ENCODE data around the gene ACAP2. TPM values are rescaled to one million over a fixed set of nuclear protein-coding genes. Genes with fewer than 3 reads are reported as not detected.

Gene ACAP2
- total RNA-seq, 1 donor from 2014 or later: 39.0 TPM

DNA sequence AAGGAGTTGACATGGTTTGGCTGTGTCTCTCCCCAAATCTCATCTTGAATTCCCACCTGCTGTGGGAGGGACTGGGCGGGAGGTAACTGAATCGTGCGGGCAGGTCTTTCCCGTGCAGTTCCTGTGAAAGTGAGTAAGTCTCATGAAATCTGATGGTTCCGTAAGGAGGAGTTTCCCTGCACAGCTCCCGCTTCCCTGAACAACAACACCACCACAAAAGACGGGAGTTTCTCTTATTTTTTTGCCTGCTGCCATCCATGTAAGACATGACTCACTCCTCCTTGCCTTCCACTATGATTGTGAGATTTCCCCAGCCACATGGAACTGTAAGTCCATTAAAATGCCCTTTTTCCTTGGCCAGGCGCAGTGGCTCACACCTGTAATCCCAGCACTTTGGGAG lies 194.5 kb downstream of the ACAP2 start:
- Histone ChIP-seq H3K36me3 (ENCODE audit: control insufficient read depth, insufficient read depth, low read length) (no peaks in the 10 kb centered on the region), H3K4me3 (ENCODE audit: low read depth, low read length) (no peak overlapping the region), H3K27me3 (ENCODE audit: control insufficient read depth, insufficient read depth, low read length) (no peaks in the 10 kb centered on the region)
- TF ChIP-seq, protein P1, sequence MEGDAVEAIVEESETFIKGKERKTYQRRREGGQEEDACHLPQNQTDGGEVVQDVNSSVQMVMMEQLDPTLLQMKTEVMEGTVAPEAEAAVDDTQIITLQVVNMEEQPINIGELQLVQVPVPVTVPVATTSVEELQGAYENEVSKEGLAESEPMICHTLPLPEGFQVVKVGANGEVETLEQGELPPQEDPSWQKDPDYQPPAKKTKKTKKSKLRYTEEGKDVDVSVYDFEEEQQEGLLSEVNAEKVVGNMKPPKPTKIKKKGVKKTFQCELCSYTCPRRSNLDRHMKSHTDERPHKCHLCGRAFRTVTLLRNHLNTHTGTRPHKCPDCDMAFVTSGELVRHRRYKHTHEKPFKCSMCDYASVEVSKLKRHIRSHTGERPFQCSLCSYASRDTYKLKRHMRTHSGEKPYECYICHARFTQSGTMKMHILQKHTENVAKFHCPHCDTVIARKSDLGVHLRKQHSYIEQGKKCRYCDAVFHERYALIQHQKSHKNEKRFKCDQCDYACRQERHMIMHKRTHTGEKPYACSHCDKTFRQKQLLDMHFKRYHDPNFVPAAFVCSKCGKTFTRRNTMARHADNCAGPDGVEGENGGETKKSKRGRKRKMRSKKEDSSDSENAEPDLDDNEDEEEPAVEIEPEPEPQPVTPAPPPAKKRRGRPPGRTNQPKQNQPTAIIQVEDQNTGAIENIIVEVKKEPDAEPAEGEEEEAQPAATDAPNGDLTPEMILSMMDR (IDR thresholded peaks at IDR 0.05; ENCODE audit: insufficient read depth, low read length, poor library complexity, severe bottlenecking): no peak
- DNase-seq (ENCODE audit: low read depth): no peak

DNA sequence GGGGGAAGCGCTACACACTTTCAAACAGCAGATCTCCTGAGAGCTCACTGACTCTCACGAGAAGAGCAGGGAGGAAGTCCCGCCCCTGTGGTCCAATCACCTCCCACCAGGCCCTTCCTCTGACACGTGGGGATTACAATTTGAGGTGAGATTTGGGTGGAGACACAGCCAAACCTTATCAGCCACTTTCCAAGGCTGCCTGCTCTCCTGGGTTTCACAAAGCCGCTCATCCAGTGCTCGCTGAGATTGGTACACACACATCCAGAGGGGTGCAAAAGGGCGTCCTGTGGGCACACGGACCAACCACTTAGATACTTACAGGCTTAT lies 195.0 kb downstream of the ACAP2 start:
- TF ChIP-seq, protein P1 (IDR thresholded peaks at IDR 0.05; ENCODE audit: insufficient read depth, low read length, poor library complexity, severe bottlenecking): no peak
- Histone ChIP-seq H3K4me3 (ENCODE audit: low read depth, low read length) (no peak overlapping the region), H3K27me3 (ENCODE audit: control insufficient read depth, insufficient read depth, low read length) (no peaks in the 10 kb centered on the region), H3K36me3 (ENCODE audit: control insufficient read depth, insufficient read depth, low read length) (no peaks in the 10 kb centered on the region)
- no peak for DNase-seq (ENCODE audit: low read depth)

DNA sequence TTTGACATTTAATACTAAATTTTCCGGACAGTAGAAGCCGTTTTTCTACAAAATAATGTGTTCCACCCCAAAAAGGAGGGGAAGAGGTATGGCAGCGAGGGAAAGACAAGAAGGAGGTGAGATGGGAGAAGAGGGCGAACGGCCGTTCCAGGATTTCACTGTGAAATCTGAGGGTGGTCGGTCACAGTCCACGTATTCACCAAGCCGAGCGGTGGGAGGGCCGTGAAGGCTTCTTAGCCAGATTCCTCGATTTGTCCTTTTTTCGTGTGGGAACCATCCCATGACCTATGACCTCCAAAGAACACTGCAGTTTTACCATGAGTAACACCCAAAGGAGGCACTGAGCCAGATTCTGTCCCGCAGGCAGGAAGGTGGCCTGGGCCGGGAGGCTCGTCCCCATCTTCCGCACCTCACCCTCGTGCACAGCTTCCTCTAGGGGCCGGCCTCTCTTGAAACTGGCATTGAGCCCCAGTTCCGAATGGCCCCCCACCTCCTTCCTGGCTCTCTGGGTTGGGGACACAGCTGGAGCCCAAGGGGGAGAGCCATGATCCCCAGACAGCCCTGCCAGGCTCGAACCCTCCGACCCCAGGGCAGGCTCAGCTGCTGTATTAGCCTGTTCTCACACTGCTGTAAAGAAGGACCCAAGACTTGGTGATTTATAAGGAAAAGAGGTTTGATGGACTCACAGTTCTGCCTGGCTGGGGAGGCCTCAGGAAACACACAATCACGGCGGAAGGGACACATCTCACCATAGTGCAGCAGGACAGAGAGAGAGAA lies 195.5 kb downstream of the ACAP2 start:
- no peak for DNase-seq (ENCODE audit: low read depth)
- TF ChIP-seq, protein P1 (IDR thresholded peaks at IDR 0.05; ENCODE audit: insufficient read depth, low read length, poor library complexity, severe bottlenecking): no peak
- Histone ChIP-seq H3K36me3 (ENCODE audit: control insufficient read depth, insufficient read depth, low read length) (no peaks in the 10 kb centered on the region), H3K27me3 (ENCODE audit: control insufficient read depth, insufficient read depth, low read length) (no peaks in the 10 kb centered on the region), H3K4me3 (ENCODE audit: low read depth, low read length) (no peak overlapping the region)

DNA sequence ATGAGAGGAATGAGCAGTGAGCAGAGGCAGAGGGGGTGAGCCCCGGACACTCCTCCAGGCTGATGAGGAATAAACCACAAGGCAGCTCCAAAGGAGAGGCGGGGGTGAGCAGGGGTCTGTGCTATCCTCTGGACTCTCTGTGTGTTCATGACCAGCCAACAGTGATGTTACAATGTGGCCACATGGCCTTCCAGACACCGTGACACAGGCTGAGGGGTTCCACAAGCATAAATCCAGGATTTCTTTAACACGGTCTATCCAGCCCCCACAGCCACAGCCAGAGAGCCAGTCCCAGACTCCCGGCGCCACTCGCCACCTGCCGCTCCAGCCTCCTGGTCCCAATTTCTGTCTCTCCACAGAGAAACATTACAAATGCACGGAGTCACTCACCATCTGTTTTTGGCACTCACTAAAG lies 196.2 kb downstream of the ACAP2 start:
- no peaks in the 10 kb centered on the region for H3K36me3 ChIP-seq (ENCODE audit: control insufficient read depth, insufficient read depth, low read length)
- H3K27me3 ChIP-seq (ENCODE audit: control insufficient read depth, insufficient read depth, low read length): no peaks in the 10 kb centered on the region
- TF ChIP-seq, protein P1 (IDR thresholded peaks at IDR 0.05; ENCODE audit: insufficient read depth, low read length, poor library complexity, severe bottlenecking): no peak
- no peak for DNase-seq (ENCODE audit: low read depth)
- H3K4me3 ChIP-seq (ENCODE audit: low read depth, low read length): no peak overlapping the region

DNA sequence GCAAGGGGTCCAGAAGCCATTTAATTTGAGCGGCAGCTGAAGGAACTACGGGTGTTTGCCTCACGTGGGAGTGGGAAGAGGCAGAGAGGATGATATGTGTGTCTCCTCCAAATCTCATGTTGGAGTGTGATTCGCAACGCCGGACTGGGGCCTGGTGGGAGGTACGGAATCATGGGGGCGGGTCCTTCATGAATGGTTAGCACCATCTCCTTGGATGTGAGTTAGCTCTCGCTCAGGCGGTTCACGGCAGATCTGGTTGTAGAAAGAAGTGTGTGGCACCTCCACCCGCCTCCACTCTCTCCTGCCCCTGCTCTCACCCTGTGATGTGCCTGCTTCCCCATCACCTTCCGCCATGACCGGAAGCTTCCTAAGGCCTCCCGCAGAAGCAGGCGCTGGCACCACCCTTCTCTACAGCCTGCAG lies 197.3 kb downstream of the ACAP2 start:
- Histone ChIP-seq H3K4me3 (ENCODE audit: low read depth, low read length) (no peak overlapping the region), H3K36me3 (ENCODE audit: control insufficient read depth, insufficient read depth, low read length) (no peaks in the 10 kb centered on the region), H3K27me3 (ENCODE audit: control insufficient read depth, insufficient read depth, low read length) (no peaks in the 10 kb centered on the region)
- TF ChIP-seq, protein P1 (IDR thresholded peaks at IDR 0.05; ENCODE audit: insufficient read depth, low read length, poor library complexity, severe bottlenecking): no peak
- no peak for DNase-seq (ENCODE audit: low read depth)

Data from kidney epithelial cell (primary cell).